ENCODE results near the gene VPS26A.
"Not testable (repeated sequence)": the region's sequence is repeated elsewhere in the genome, so short reads cannot be mapped to it uniquely, and the experiment has no call there.

The VPS26A gene

GRCh38 chr10:69104994-69105790 lies 18.8 kb upstream of the VPS26A start:
- H3K4me1 ChIP-seq (ENCODE audit: control insufficient read depth, low read depth, low read length) = peaks cover 4% of the 10 kb centered on the region
- no peak overlapping the region for H3K9ac ChIP-seq (ENCODE audit: low read length)
- no peaks in the 10 kb centered on the region for H3K27me3 ChIP-seq (ENCODE audit: control insufficient read depth, insufficient read depth, low read length)
- no peaks in the 10 kb centered on the region for H3K9me3 ChIP-seq (ENCODE audit: control insufficient read depth, low read depth, low read length)
- H3K4me3 ChIP-seq (ENCODE audit: low read length) = no peak overlapping the region
- H3K27ac ChIP-seq (ENCODE audit: low read length) = no peak overlapping the region
- H3K36me3 ChIP-seq (ENCODE audit: control insufficient read depth, low read depth, low read length) = no peaks in the 10 kb centered on the region

- no peak overlapping the region for H3K27ac ChIP-seq (ENCODE audit: low read length)
- no peaks in the 10 kb centered on the region for H3K36me3 ChIP-seq (ENCODE audit: control insufficient read depth, low read depth, low read length)
- H3K27me3 ChIP-seq (ENCODE audit: control insufficient read depth, insufficient read depth, low read length) = no peaks in the 10 kb centered on the region
- no peaks in the 10 kb centered on the region for H3K4me1 ChIP-seq (ENCODE audit: control insufficient read depth, low read depth, low read length)
- H3K9me3 ChIP-seq (ENCODE audit: control insufficient read depth, low read depth, low read length) = no peaks in the 10 kb centered on the region
- no peak overlapping the region for H3K9ac ChIP-seq (ENCODE audit: low read length)
- no peak overlapping the region for H3K4me3 ChIP-seq (ENCODE audit: low read length)
Observed at GRCh38 chr10:69107176-69107490, 16.8 kb upstream of the VPS26A start.

GRCh38 chr10:69107699-69108098 lies 16.3 kb upstream of the VPS26A start:
- H3K36me3 ChIP-seq (ENCODE audit: control insufficient read depth, low read depth, low read length) = no peaks in the 10 kb centered on the region
- no peaks in the 10 kb centered on the region for H3K9me3 ChIP-seq (ENCODE audit: control insufficient read depth, low read depth, low read length)
- H3K4me3 ChIP-seq (ENCODE audit: low read length) = no peak overlapping the region
- H3K9ac ChIP-seq (ENCODE audit: low read length) = no peak overlapping the region
- H3K4me1 ChIP-seq (ENCODE audit: control insufficient read depth, low read depth, low read length) = no peaks in the 10 kb centered on the region
- H3K27me3 ChIP-seq (ENCODE audit: control insufficient read depth, insufficient read depth, low read length) = no peaks in the 10 kb centered on the region
- H3K27ac ChIP-seq (ENCODE audit: low read length) = no peak overlapping the region

GRCh38 chr10:69119896-69120295 lies 4.1 kb upstream of the VPS26A start:
- H3K36me3 ChIP-seq (ENCODE audit: control insufficient read depth, low read depth, low read length) = no peaks in the 10 kb centered on the region
- no peaks in the 10 kb centered on the region for H3K4me1 ChIP-seq (ENCODE audit: control insufficient read depth, low read depth, low read length)
- H3K9me3 ChIP-seq (ENCODE audit: control insufficient read depth, low read depth, low read length) = no peaks in the 10 kb centered on the region
- no peak overlapping the region for H3K4me3 ChIP-seq (ENCODE audit: low read length)
- no peaks in the 10 kb centered on the region for H3K27me3 ChIP-seq (ENCODE audit: control insufficient read depth, insufficient read depth, low read length)
- H3K27ac ChIP-seq (ENCODE audit: low read length) = no peak overlapping the region
- H3K9ac ChIP-seq (ENCODE audit: low read length) = no peak overlapping the region

- Histone ChIP-seq H3K4me3 (ENCODE audit: low read length) (peak overlapping the region; percentile 89), H3K36me3 (ENCODE audit: control insufficient read depth, low read depth, low read length) (no peaks in the 10 kb centered on the region), H3K27me3 (ENCODE audit: control insufficient read depth, insufficient read depth, low read length) (no peaks in the 10 kb centered on the region)
Observed at GRCh38 chr10:69123306-69123746, 652 bp upstream of the VPS26A start.

GRCh38 chr10:69124563-69125268 lies 738 bp downstream of the VPS26A start:
- Histone ChIP-seq H3K9me3 (ENCODE audit: control insufficient read depth, low read depth, low read length) (no peaks in the 10 kb centered on the region), H3K27ac (ENCODE audit: low read length) (no peak overlapping the region), H3K4me3 (ENCODE audit: low read length) (peak overlapping the region; percentile 98), H3K4me1 (ENCODE audit: control insufficient read depth, low read depth, low read length) (no peaks in the 10 kb centered on the region), H3K27me3 (ENCODE audit: control insufficient read depth, insufficient read depth, low read length) (no peaks in the 10 kb centered on the region), H3K9ac (ENCODE audit: low read length) (peak overlapping the region; percentile 70), H3K36me3 (ENCODE audit: control insufficient read depth, low read depth, low read length) (no peaks in the 10 kb centered on the region)

More at GRCh38 chr10:69123306-69123746, 652 bp upstream of the VPS26A start:
- Histone ChIP-seq H3K9ac (ENCODE audit: low read length) (peak overlapping the region; percentile 95), H3K9me3 (ENCODE audit: control insufficient read depth, low read depth, low read length) (no peaks in the 10 kb centered on the region), H3K27ac (ENCODE audit: low read length) (peak overlapping the region; percentile 85), H3K4me1 (ENCODE audit: control insufficient read depth, low read depth, low read length) (no peaks in the 10 kb centered on the region)

- no peak overlapping the region for H3K27ac ChIP-seq (ENCODE audit: low read length)
- H3K4me3 ChIP-seq (ENCODE audit: low read length) = peak overlapping the region; percentile 98
- H3K4me1 ChIP-seq (ENCODE audit: control insufficient read depth, low read depth, low read length) = no peaks in the 10 kb centered on the region
- no peaks in the 10 kb centered on the region for H3K27me3 ChIP-seq (ENCODE audit: control insufficient read depth, insufficient read depth, low read length)
- H3K9ac ChIP-seq (ENCODE audit: low read length) = no peak overlapping the region
- H3K9me3 ChIP-seq (ENCODE audit: control insufficient read depth, low read depth, low read length) = no peaks in the 10 kb centered on the region
- no peaks in the 10 kb centered on the region for H3K36me3 ChIP-seq (ENCODE audit: control insufficient read depth, low read depth, low read length)
Observed at GRCh38 chr10:69125554-69125953, 1.6 kb downstream of the VPS26A start.

- H3K4me1 ChIP-seq (ENCODE audit: control insufficient read depth, low read depth, low read length) = no peaks in the 10 kb centered on the region
- no peaks in the 10 kb centered on the region for H3K9me3 ChIP-seq (ENCODE audit: control insufficient read depth, low read depth, low read length)
- no peaks in the 10 kb centered on the region for H3K27me3 ChIP-seq (ENCODE audit: control insufficient read depth, insufficient read depth, low read length)
- H3K4me3 ChIP-seq (ENCODE audit: low read length) = no peak overlapping the region
- H3K36me3 ChIP-seq (ENCODE audit: control insufficient read depth, low read depth, low read length) = peaks cover 13% of the 10 kb centered on the region
- no peak overlapping the region for H3K27ac ChIP-seq (ENCODE audit: low read length)
- no peak overlapping the region for H3K9ac ChIP-seq (ENCODE audit: low read length)
Observed at GRCh38 chr10:69130251-69130650, 6.3 kb downstream of the VPS26A start.

GRCh38 chr10:69139961-69140360 lies 16.0 kb downstream of the VPS26A start:
- Histone ChIP-seq H3K27ac (ENCODE audit: low read length) (no peak overlapping the region), H3K9me3 (ENCODE audit: control insufficient read depth, low read depth, low read length) (no peaks in the 10 kb centered on the region), H3K9ac (ENCODE audit: low read length) (no peak overlapping the region), H3K27me3 (ENCODE audit: control insufficient read depth, insufficient read depth, low read length) (no peaks in the 10 kb centered on the region), H3K4me1 (ENCODE audit: control insufficient read depth, low read depth, low read length) (no peaks in the 10 kb centered on the region), H3K4me3 (ENCODE audit: low read length) (no peak overlapping the region), H3K36me3 (ENCODE audit: control insufficient read depth, low read depth, low read length) (peaks cover 10% of the 10 kb centered on the region)

- Histone ChIP-seq H3K27ac (ENCODE audit: low read length) (no peak overlapping the region), H3K9ac (ENCODE audit: low read length) (no peak overlapping the region), H3K4me3 (ENCODE audit: low read length) (no peak overlapping the region), H3K27me3 (ENCODE audit: control insufficient read depth, insufficient read depth, low read length) (no peaks in the 10 kb centered on the region), H3K36me3 (ENCODE audit: control insufficient read depth, low read depth, low read length) (peaks cover 6% of the 10 kb centered on the region), H3K9me3 (ENCODE audit: control insufficient read depth, low read depth, low read length) (no peaks in the 10 kb centered on the region), H3K4me1 (ENCODE audit: control insufficient read depth, low read depth, low read length) (no peaks in the 10 kb centered on the region)
Observed at GRCh38 chr10:69141304-69141703, 17.3 kb downstream of the VPS26A start.

- not testable (repeated sequence) for H3K4me1 ChIP-seq (ENCODE audit: control insufficient read depth, low read depth, low read length); H3K36me3 ChIP-seq (ENCODE audit: control insufficient read depth, low read depth, low read length); H3K4me3 ChIP-seq (ENCODE audit: low read length); H3K9me3 ChIP-seq (ENCODE audit: control insufficient read depth, low read depth, low read length); H3K27me3 ChIP-seq (ENCODE audit: control insufficient read depth, insufficient read depth, low read length); H3K27ac ChIP-seq (ENCODE audit: low read length); H3K9ac ChIP-seq (ENCODE audit: low read length)
Observed at GRCh38 chr10:69142074-69142473, 18.1 kb downstream of the VPS26A start.

- H3K4me3 ChIP-seq (ENCODE audit: low read length) = no peak overlapping the region
- no peak overlapping the region for H3K9ac ChIP-seq (ENCODE audit: low read length)
- H3K27ac ChIP-seq (ENCODE audit: low read length) = no peak overlapping the region
- H3K36me3 ChIP-seq (ENCODE audit: control insufficient read depth, low read depth, low read length) = no peaks in the 10 kb centered on the region
- no peaks in the 10 kb centered on the region for H3K27me3 ChIP-seq (ENCODE audit: control insufficient read depth, insufficient read depth, low read length)
- H3K4me1 ChIP-seq (ENCODE audit: control insufficient read depth, low read depth, low read length) = no peaks in the 10 kb centered on the region
- H3K9me3 ChIP-seq (ENCODE audit: control insufficient read depth, low read depth, low read length) = no peaks in the 10 kb centered on the region
Observed at GRCh38 chr10:69142983-69143382, 19.0 kb downstream of the VPS26A start.
